ENCODE measurements around the gene DRD2.

DRD2 gene

GRCh38 chr11:113397212-113397611 is 78.0 kb downstream of the DRD2 start:
- DNase-seq: no peak

- DNase-seq: no peak
These were observed 78.5 kb downstream of the DRD2 start for GRCh38 chr11:113396690-113397089.

GRCh38 chr11:113395782-113396336 is 79.3 kb downstream of the DRD2 start:
- no peak for DNase-seq

- DNase-seq: no peak
These were observed 80.3 kb downstream of the DRD2 start for GRCh38 chr11:113394919-113395318.

- DNase-seq: no peak
These were observed 81.7 kb downstream of the DRD2 start for GRCh38 chr11:113393501-113393985.

GRCh38 chr11:113392236-113392921 is 82.8 kb downstream of the DRD2 start:
- no peak for DNase-seq

- no peak for DNase-seq
These were observed 85.9 kb downstream of the DRD2 start for GRCh38 chr11:113389272-113389671.

GRCh38 chr11:113387605-113388211 is 87.5 kb downstream of the DRD2 start, which contains the start of gene ANKK1:
ANKK1 (plus strand) TSS chr11:113387779; CDS start chr11:113387885, 106 bp downstream.
- no peak for DNase-seq

- no peak for DNase-seq
These were observed 88.3 kb downstream of the DRD2 start for GRCh38 chr11:113386866-113387265.

- DNase-seq: no peak
These were observed 89.4 kb downstream of the DRD2 start for GRCh38 chr11:113385749-113386148.

GRCh38 chr11:113384551-113384950 is 90.6 kb downstream of the DRD2 start:
- no peak for DNase-seq

GRCh38 chr11:113382121-113382520 is 93.1 kb downstream of the DRD2 start:
- no peak for DNase-seq

GRCh38 chr11:113378692-113379091 is 96.5 kb downstream of the DRD2 start:
- no peak for DNase-seq

GRCh38 chr11:113377681-113378412 is 97.4 kb downstream of the DRD2 start:
- no peak for DNase-seq

GRCh38 chr11:113376156-113376555 is 99.0 kb downstream of the DRD2 start:
- DNase-seq: no peak

GRCh38 chr11:113375402-113375801 is 99.8 kb downstream of the DRD2 start:
- DNase-seq: no peak

GRCh38 chr11:113373981-113374560 is 101.1 kb downstream of the DRD2 start:
- DNase-seq: no peak

GRCh38 chr11:113373306-113373705 is 101.9 kb downstream of the DRD2 start:
- no peak for DNase-seq

- no peak for DNase-seq
These were observed 102.9 kb downstream of the DRD2 start for GRCh38 chr11:113372309-113372708.

- DNase-seq: no peak
These were observed 104.6 kb downstream of the DRD2 start for GRCh38 chr11:113370634-113371033.

GRCh38 chr11:113369411-113369810 is 105.8 kb downstream of the DRD2 start:
- no peak for DNase-seq

GRCh38 chr11:113365895-113366294 is 109.3 kb downstream of the DRD2 start:
- DNase-seq: no peak

GRCh38 chr11:113363996-113364641 is 111.1 kb downstream of the DRD2 start:
- no peak for DNase-seq
